NCI-H226 (cell line): Measurements from ENCODE around the gene MYO18B.

Source experiments
- DNase-seq: peaks from one replicate; pipeline ENCODE4 v3.0.0-alpha.2; 2015

Gene MYO18B

GRCh38 chr22:26056455-26057200, 314.6 kb downstream of the MYO18B start:
- no peak for DNase-seq

GRCh38 chr22:26057731-26058130, 315.7 kb downstream of the MYO18B start:
- no peak for DNase-seq

DNA sequence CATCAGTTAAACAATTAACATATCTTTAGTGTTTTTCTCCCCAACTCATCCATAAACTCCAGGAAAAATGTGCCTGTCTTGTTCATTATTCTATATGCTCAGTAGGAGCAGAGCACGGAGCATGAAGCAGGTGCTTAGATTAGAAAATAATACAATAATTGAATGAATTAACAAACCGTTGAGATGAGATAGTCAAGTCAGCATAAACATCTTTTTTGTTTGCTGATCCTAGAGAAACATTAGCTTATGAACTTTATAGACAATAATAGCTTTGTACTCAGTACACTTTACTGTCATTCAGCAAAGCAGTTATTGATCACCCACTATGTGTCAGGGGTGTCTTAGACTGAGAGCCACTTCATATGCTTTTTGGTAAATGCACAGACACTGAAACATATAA, 322.1 kb downstream of the MYO18B start:
- DNase-seq, result no peak

GRCh38 chr22:26065847-26066246, 323.9 kb downstream of the MYO18B start:
- no peak for DNase-seq

DNA sequence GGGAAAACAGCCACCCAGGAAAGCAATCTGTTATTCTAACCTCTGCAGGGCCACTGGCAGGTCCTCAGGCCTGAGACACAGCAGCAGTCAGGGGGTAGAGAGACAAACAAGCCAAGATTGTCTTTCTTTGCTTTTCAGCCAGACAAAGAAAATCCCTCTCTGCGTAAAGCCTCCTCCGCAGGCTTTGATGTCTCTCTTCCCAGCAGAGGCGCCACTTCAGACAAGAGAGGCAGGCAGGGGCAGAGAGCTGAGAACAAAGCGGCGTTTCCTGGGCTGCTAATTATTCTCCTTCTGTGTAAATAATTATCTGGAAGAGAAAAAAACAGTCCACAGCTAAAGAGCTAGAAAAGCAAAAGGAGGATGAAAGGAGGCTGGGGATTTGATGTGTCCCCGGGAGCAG, 324.5 kb downstream of the MYO18B start:
- no peak for DNase-seq

DNA sequence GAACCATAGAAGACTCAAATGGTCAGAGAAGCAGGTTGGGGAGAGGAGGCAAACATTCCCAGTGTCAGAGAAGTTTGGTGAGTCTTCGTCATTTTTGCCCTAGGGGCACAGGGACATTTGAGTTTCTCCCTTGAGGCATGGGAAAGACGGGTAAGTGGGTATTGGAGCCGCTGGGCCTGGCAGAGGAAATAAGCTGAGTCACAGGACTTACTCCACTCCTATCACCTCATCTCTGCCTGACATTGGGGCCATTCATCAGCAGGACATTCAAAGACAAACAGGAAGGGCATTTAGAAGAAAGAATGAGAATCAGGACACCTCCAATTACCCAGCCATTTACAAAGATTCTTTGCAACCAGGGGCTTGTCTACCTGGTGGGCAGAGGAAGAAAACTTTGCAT, 326.6 kb downstream of the MYO18B start:
- no peak for DNase-seq

DNA sequence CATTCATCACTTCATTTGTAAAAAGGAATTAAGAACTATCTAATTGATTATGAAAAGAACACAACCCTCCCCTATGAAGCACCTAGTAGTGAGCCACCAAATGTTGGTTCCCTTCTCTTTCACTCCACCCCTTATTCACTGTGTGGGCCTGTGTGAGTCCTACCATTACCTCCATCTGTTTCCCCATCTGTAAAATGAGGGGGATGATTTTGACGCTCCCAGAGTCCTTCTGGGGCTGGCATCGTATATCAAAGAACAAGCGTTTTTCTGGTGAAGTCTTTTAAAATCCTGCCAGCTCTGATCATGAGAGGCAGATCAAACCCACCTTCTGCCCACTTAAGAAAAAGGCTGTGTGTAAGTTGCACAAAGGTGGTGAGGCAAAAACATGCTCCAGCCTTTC, 330.6 kb downstream of the MYO18B start:
- no peak for DNase-seq

DNA sequence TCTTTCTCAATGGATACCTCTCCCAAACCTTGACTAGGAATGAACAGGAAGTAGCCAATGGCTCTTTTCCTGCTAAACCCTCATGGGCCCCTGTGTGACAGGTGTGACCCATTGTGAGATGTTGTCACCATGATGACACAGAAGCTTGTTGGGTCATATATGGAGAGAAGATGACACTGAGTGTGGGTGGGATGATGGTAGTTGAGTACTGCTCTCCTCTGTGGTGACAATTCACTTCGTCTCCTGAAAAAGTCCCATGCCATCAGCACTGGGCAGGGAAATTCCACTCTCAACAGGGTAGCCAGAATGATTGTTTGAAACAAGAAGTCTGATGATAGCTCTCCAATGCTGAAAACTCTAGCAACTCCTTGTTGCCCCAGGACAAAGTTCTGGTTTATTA, 333.3 kb downstream of the MYO18B start:
- no peak for DNase-seq

- DNase-seq, result no peak
These were observed 337.0 kb downstream of the MYO18B start for GRCh38 chr22:26079009-26079408.
